Upper lobe of right lung (tissue), 1 donor: ENCODE measurements around the gene SPATA6. TPM values are rescaled to one million over a fixed set of nuclear protein-coding genes. Genes with fewer than 3 reads are reported as not detected.
"Not testable (repeated sequence)": the region's sequence is repeated elsewhere in the genome, so short reads cannot be mapped to it uniquely, and the experiment has no call there.

Source experiments
- ATAC-seq: fragments of 200-7000 bp; cut with Tn5 transposase; one replicate; pipeline ENCODE4 v1.9.1; 2020; ENCODE audit warnings: mild to moderate bottlenecking, moderate library complexity
- DNase-seq: peaks from one replicate; pipeline ENCODE4 v3.0.0-alpha.2; 2020
- H3K27ac ChIP-seq: fragments of 200-600 bp; one replicate; pipeline ENCODE4 v1.8.0; 2022
- H3K27me3 ChIP-seq: fragments of 200-600 bp; one replicate; pipeline ENCODE4 v1.8.0; 2022; ENCODE audit warnings: mild to moderate bottlenecking
- H3K36me3 ChIP-seq: fragments of 200-600 bp; one replicate; pipeline ENCODE4 v1.8.0; 2022
- H3K4me1 ChIP-seq: fragments of 200-600 bp; one replicate; pipeline ENCODE4 v1.8.0; 2022
- H3K4me3 ChIP-seq: fragments of 200-600 bp; one replicate; pipeline ENCODE4 v1.8.0; 2022; ENCODE audit warnings: mild to moderate bottlenecking
- H3K9me3 ChIP-seq: fragments of 200-600 bp; one replicate; pipeline ENCODE4 v1.8.0; 2022
- intact Hi-C: fragments of 100-400 bp; cut with DNase I; formaldehyde crosslinking; loops from one replicate; pipeline ENCODE4 v1.11.0; 2022
- total RNA-seq: library from RNA; stranded (reverse); fragmentation: NEBNext Ultra II Directional; extraction: Animal tissue kit (Norgen Biotek cat#: 25700); gene quantifications from one replicate; pipeline ENCODE4 v1.2.1, GENCODE V29; 2021
- TF ChIP-seq, protein P1 (sequence below): fragments of 200-600 bp; IDR thresholded peaks from one replicate; pipeline ENCODE4 v1.8.0; 2022; ENCODE audit warnings: antibody characterized with exemption
- donor health status: DM: no; HTN: yes; CAD: no; lungs with severe emphysema.

The SPATA6 gene
- total RNA-seq, 1 donor from 2014 or later = 19.5 TPM

DNA sequence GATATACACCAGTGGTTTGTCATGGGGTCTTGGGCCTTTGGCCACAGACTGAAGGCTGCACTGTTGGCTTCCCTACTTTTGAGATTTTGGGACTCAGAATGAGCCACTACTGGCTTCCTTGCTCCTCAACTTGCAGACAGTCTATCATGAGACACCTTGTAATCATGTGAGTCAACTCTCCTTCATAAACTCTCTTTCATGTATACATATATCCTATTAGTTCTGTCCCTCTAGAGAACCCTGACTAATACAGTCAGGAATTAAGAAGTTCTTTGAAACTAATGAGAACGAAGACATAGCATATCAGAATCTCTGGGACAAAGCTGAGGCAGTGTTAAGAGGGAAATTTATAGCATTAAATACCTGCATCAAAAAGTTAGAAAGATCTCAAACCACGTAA, 138.7 kb downstream of the SPATA6 start:
- H3K4me1 ChIP-seq = no peaks in the 10 kb centered on the region
- ATAC-seq (no peak), DNase-seq (no peak)
- H3K36me3 ChIP-seq = no peaks in the 10 kb centered on the region
- no peaks in the 10 kb centered on the region for H3K27me3 ChIP-seq
- intact Hi-C loops = no loop called here
- H3K4me3 ChIP-seq = no peak overlapping the region
- no peak overlapping the region for H3K27ac ChIP-seq
- TF ChIP-seq, protein P1, sequence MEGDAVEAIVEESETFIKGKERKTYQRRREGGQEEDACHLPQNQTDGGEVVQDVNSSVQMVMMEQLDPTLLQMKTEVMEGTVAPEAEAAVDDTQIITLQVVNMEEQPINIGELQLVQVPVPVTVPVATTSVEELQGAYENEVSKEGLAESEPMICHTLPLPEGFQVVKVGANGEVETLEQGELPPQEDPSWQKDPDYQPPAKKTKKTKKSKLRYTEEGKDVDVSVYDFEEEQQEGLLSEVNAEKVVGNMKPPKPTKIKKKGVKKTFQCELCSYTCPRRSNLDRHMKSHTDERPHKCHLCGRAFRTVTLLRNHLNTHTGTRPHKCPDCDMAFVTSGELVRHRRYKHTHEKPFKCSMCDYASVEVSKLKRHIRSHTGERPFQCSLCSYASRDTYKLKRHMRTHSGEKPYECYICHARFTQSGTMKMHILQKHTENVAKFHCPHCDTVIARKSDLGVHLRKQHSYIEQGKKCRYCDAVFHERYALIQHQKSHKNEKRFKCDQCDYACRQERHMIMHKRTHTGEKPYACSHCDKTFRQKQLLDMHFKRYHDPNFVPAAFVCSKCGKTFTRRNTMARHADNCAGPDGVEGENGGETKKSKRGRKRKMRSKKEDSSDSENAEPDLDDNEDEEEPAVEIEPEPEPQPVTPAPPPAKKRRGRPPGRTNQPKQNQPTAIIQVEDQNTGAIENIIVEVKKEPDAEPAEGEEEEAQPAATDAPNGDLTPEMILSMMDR = no peak
- H3K9me3 ChIP-seq = peaks cover 8% of the 10 kb centered on the region

DNA sequence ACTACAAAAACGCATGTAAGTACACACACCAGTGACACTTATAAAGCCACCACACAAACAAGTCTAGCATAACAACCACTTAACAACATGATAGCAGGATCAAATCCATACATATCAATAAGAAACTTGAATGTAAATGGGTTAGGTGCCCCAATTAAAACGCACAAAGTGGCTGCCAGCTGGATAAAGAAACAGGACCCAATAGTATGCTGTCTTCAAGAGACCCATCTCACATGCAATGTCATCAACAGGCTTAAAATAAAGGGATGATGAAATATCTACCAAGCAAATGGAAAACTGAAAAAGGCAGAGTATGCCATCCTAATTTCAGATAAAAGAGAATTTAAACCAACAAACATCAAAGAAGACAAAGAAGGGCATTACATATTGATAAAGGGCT, 139.9 kb downstream of the SPATA6 start:
- H3K4me3 ChIP-seq = no peak overlapping the region
- no peaks in the 10 kb centered on the region for H3K36me3 ChIP-seq
- DNase-seq (no peak), ATAC-seq (no peak)
- no peaks in the 10 kb centered on the region for H3K4me1 ChIP-seq
- H3K27me3 ChIP-seq = no peaks in the 10 kb centered on the region
- H3K9me3 ChIP-seq = peaks cover 8% of the 10 kb centered on the region
- no peak overlapping the region for H3K27ac ChIP-seq
- intact Hi-C loops = no loop called here
- TF ChIP-seq, protein P1 = no peak

- ATAC-seq = no peak
- DNase-seq = no peak
- Histone ChIP-seq H3K27me3 (no peaks in the 10 kb centered on the region), H3K9me3 (peaks cover 8% of the 10 kb centered on the region), H3K4me1 (no peaks in the 10 kb centered on the region), H3K36me3 (peaks cover 5% of the 10 kb centered on the region), H3K4me3 (no peak overlapping the region), H3K27ac (no peak overlapping the region)
- intact Hi-C loops = no loop called here
- TF ChIP-seq, protein P1 = no peak
Measured at GRCh38 chr1:48329905-48330304, 142.1 kb downstream of the SPATA6 start.

DNA sequence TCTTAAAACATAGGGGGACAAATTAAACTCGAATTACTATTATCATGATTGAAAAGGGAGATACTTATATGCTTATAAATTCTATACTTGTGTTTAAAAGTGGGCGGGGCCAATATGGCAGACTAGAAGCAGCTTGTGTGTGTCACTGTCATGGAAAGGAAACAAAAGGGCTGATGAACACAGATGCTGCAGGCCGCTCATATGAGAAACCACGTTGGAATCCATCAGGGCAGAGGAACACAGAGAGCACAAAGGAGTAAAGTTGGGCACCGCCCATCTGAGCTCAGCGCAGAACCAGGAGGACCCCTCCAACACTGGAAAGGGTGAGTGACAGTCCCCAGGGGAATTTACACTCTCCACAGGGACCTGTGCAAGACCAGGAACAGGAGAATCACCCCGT, 142.5 kb downstream of the SPATA6 start:
- Histone ChIP-seq H3K36me3 (peaks cover 5% of the 10 kb centered on the region), H3K9me3 (peaks cover 8% of the 10 kb centered on the region), H3K4me1 (no peaks in the 10 kb centered on the region), H3K27me3 (no peaks in the 10 kb centered on the region), H3K4me3 (no peak overlapping the region), H3K27ac (no peak overlapping the region)
- intact Hi-C loops = no loop called here
- TF ChIP-seq, protein P1 = no peak
- DNase-seq (no peak), ATAC-seq (no peak)

DNA sequence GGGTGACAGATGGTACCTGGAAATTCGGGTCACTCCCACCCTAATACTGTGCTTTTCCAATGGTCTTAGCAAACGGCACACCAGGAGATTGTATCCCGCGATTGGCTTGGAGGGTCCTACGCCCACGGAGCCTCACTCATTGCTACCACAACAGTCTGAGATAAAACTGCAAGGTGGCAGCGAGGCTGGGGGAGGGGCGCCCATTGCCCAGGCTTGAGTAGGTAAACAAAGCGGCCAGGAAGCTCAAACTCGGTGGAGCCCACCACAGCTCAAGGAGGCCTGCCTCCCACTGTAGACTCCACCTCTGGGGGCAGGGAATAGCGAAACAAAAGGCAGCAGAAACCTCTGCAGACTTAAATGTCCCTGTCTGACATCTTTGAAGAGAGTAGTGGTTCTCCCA, 160.2 kb downstream of the SPATA6 start:
- H3K27ac ChIP-seq, H3K9me3 ChIP-seq, intact Hi-C loops, ATAC-seq, H3K4me1 ChIP-seq, H3K36me3 ChIP-seq, DNase-seq, H3K27me3 ChIP-seq, H3K4me3 ChIP-seq: not testable (repeated sequence)

DNA sequence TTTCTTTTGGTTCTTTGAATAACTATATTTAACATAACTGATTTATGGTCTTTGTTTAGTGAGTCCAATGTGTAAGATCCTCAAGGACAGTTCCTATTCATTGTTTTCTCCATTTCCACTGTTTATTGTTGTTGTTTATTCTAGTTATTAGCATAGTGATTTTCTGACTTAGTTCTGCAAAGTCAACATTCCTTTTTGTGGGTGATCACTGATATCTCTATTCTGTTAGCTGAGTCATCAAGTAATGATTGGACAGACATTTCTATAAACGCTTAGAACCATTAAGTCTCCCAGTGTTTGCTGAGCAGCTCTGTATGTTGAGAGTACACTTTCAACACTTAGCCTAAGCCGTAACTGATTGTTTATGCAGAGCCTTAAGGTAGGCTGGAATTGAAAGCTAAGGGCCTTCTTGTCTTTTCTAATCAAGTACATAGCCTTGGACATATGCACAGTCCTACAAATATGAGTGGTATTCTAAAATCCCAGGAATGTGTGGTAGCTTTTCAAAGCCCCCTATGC, 162.4 kb downstream of the SPATA6 start:
- intact Hi-C loops = no loop called here
- no peaks in the 10 kb centered on the region for H3K27me3 ChIP-seq
- H3K4me1 ChIP-seq = no peaks in the 10 kb centered on the region
- H3K9me3 ChIP-seq = peaks cover 5% of the 10 kb centered on the region
- TF ChIP-seq, protein P1 = no peak
- H3K36me3 ChIP-seq = no peaks in the 10 kb centered on the region
- no peak for DNase-seq
- H3K27ac ChIP-seq = no peak overlapping the region
- no peak overlapping the region for H3K4me3 ChIP-seq
- no peak for ATAC-seq
